GM12878 (cell line): ENCODE measurements around the gene C1QL1. TPM values are rescaled to one million over a fixed set of nuclear protein-coding genes. Genes with fewer than 3 reads are reported as not detected.

Experiments
- ATAC-seq: fragments of 200-7000 bp; cut with Tn5 transposase; 3 replicates; pipeline ENCODE4 v1.9.1; 2020; ENCODE audit warnings: mild to moderate bottlenecking, moderate library complexity
- BruUV-seq: library from RNA; stranded (reverse); fragments of 400-500 nt; replicated peaks from 2 replicates; lab custom pipeline; 2021; lab: Mats Ljungman, UMichigan
- CTCF ChIA-PET: fragments of 300-600 bp; sonication (Branson Sonifier 250); formaldehyde crosslinking; extraction: SDS; loops from one replicate; lab custom pipeline; 2021; ENCODE audit warnings: inconsistent platforms; lab: Yijun Ruan, JAX
- POLR2A ChIA-PET: fragments of 350-600 bp; formaldehyde crosslinking; extraction: SDS; loops from one replicate; lab custom pipeline; 2021; ENCODE audit warnings: inconsistent platforms; lab: Charles Lee
- RAD21 ChIA-PET: fragments of 300-600 bp; sonication (Branson Sonifier 250); formaldehyde crosslinking; loops from one replicate; lab custom pipeline; 2023; ENCODE audit warnings: antibody characterized with exemption; ENCODE audit not compliant: unreplicated experiment; lab: Charles Lee
- SMC1A ChIA-PET: fragments of 300-600 bp; sonication (Branson Sonifier 250); formaldehyde crosslinking; loops from one replicate; lab custom pipeline; 2023; ENCODE audit not compliant: unreplicated experiment, uncharacterized antibody; lab: Charles Lee
- DNase-seq: peaks from one replicate; pipeline ENCODE4 v3.0.0-alpha.2; 2011; ENCODE audit warnings: low read depth, low spot score
- FAIRE-seq: peaks from 3 replicates; lab custom pipeline; 2011; peaks lifted over from hg19 to GRCh38; lab: Jason Lieb, UNC
- H2AFZ ChIP-seq: 2 replicates; pipeline ENCODE4 v1.6.0; 2011; ENCODE audit warnings: low read depth, low read length, control low read depth; ENCODE audit not compliant: control insufficient read depth
- H3K27ac ChIP-seq: 2 replicates; pipeline ENCODE4 v1.5.1; 2011; ENCODE audit warnings: control low read depth; ENCODE audit not compliant: control insufficient read depth, insufficient read depth
- H3K27me3 ChIP-seq, 2 experiments: replicated peaks in 1 of 2; 2 replicates each; pipeline versions ENCODE4 v1.6.0 to v1.6.1; 2011; ENCODE audit warnings: low read length in 1 of 2; ENCODE audit not compliant: control insufficient read depth in 2 of 2, insufficient read depth in 2 of 2
- H3K36me3 ChIP-seq, 2 experiments: 2 replicates each; pipeline ENCODE4 v1.5.1; 2011; ENCODE audit warnings: low read length in 1 of 2; ENCODE audit not compliant: control insufficient read depth in 2 of 2, insufficient read depth in 2 of 2
- H3K4me1 ChIP-seq: 2 replicates; pipeline ENCODE4 v1.6.1; 2011; ENCODE audit warnings: mild to moderate bottlenecking, low read length, moderate library complexity, mixed read lengths; ENCODE audit not compliant: control insufficient read depth, insufficient read depth
- H3K4me2 ChIP-seq: 2 replicates; pipeline ENCODE4 v1.6.0; 2011; ENCODE audit warnings: control low read depth; ENCODE audit not compliant: control insufficient read depth, insufficient read depth
- H3K4me3 ChIP-seq: fragments of 200-600 bp; sonication (generic); 2 replicates; pipeline ENCODE4 v1.5.1; 2016
- H3K79me2 ChIP-seq: 2 replicates; pipeline ENCODE4 v1.6.0; 2011; ENCODE audit warnings: low read length; ENCODE audit not compliant: control insufficient read depth, insufficient read depth
- H3K9ac ChIP-seq: 2 replicates; pipeline ENCODE4 v1.8.0; 2011; ENCODE audit warnings: low read length, control low read depth, mixed read lengths; ENCODE audit not compliant: control insufficient read depth, insufficient read depth
- H3K9me3 ChIP-seq: replicated peaks from 3 replicates; pipeline ENCODE4 v1.5.1; 2011; ENCODE audit warnings: mild to moderate bottlenecking, low read length; ENCODE audit not compliant: control insufficient read depth, insufficient read depth
- H4K20me1 ChIP-seq: 2 replicates; pipeline ENCODE4 v1.6.0; 2011; ENCODE audit not compliant: control insufficient read depth, insufficient read depth
- CEBPZ ChIP-seq: fragments of 150-350 bp; IDR thresholded peaks from 2 replicates; pipeline ENCODE4 v1.6.1; 2016; ENCODE audit warnings: low read depth, low read length
- CUX1 ChIP-seq: IDR thresholded peaks from 2 replicates; pipeline ENCODE4 v1.6.1; 2012; ENCODE audit warnings: improper control_type of control experiment, low read depth, low read length; ENCODE audit not compliant: insufficient replicate concordance
- FOS ChIP-seq: IDR thresholded peaks from 3 replicates; pipeline ENCODE4 v1.6.1; 2011; ENCODE audit warnings: borderline replicate concordance; ENCODE audit not compliant: insufficient read length; ENCODE audit errors: extremely low read depth
- MEF2B ChIP-seq: fragments of 450-650 bp; IDR thresholded peaks from 2 replicates; pipeline ENCODE4 v1.6.1; 2018; ENCODE audit warnings: mild to moderate bottlenecking, moderate library complexity; ENCODE audit not compliant: partially characterized antibody, poor library complexity, severe bottlenecking
- MTA3 ChIP-seq: IDR thresholded peaks from 2 replicates; pipeline ENCODE4 v1.6.1; 2012; ENCODE audit warnings: low read length, inconsistent platforms, borderline replicate concordance
- POLR2AphosphoS5 ChIP-seq: IDR thresholded peaks from 2 replicates; pipeline ENCODE4 v1.6.1; 2011; ENCODE audit warnings: mild to moderate bottlenecking, low read length, inconsistent platforms
- SMAD5 ChIP-seq: IDR thresholded peaks from 2 replicates; pipeline ENCODE4 v1.6.1; 2016; ENCODE audit warnings: antibody characterized with exemption, low read depth
- WRNIP1 ChIP-seq: IDR thresholded peaks from 2 replicates; pipeline ENCODE4 v1.6.1; 2011; ENCODE audit warnings: low read depth, low read length, improper control_type of control experiment, borderline replicate concordance
- WGBS: methylation state at CpG from one replicate; pipeline ENCODE4 v1.1.6; 2016; ENCODE audit warnings: low lambda C conversion rate; ENCODE audit not compliant: insufficient replicate concordance, insufficient coverage; ENCODE audit errors: missing lambda C conversion rate; 5-methylcytosine and 5-hydroxymethylcytosine counted together
- in situ Hi-C: fragments of 300-500 bp; cut with MboI; formaldehyde crosslinking; loops from 9 replicates; pipeline ENCODE4 v1.14.3; 2018; ENCODE audit warnings: mixed read lengths
- intact Hi-C: fragments of 100-400 bp; cut with micrococcal nuclease; formaldehyde crosslinking; loops from one replicate; pipeline ENCODE4 v1.14.2; 2022; ENCODE audit not compliant: unreplicated experiment
- polyA plus RNA-seq, 11 experiments: library from polyadenylated mRNA; depleted of rRNA in 4 of 11; unstranded in 6 of 11; stranded (reverse) in 5 of 11; fragments of >200 nt; fragmentation: Nextera tagmentation in 4 of 11; fragmentation: Illumina TruSeq in 1 of 11; extraction: Ambion mirVana in 4 of 11; extraction: Trizol in 1 of 11; gene quantifications; 1 replicate in 1 of 11; 2 replicates in 10 of 11; pipeline versions ENCODE4 v1.2.1 to v1.2.3, GENCODE V29; 2011 to 2016; ENCODE audit warnings: inconsistent platforms in 2 of 11, missing spikeins in 2 of 11, low read depth in 1 of 11
- total RNA-seq, 4 experiments: library from RNA; depleted of rRNA in 3 of 4; stranded (reverse); fragments of >200 nt in 3 of 4; fragmentation: Illumina TruSeq in 1 of 4; extraction: Trizol in 1 of 4; gene quantifications; 2 replicates each; pipeline versions ENCODE4 v1.2.1 to v1.2.3, GENCODE V29; 2013 to 2021
- TF ChIP-seq, protein P1 (sequence below): fragments of 450-650 bp; formaldehyde crosslinking; IDR thresholded peaks from 2 replicates; pipeline ENCODE4 v1.5.0; 2022; ENCODE audit warnings: mild to moderate bottlenecking, missing genetic modification characterization

C1QL1 gene
- total and polyA plus RNA-seq, 10 of the 15 experiments (the other 5 are each of a cell fraction or from before 2014, with no cell fraction given): not detected

- TF ChIP-seq, protein P1, sequence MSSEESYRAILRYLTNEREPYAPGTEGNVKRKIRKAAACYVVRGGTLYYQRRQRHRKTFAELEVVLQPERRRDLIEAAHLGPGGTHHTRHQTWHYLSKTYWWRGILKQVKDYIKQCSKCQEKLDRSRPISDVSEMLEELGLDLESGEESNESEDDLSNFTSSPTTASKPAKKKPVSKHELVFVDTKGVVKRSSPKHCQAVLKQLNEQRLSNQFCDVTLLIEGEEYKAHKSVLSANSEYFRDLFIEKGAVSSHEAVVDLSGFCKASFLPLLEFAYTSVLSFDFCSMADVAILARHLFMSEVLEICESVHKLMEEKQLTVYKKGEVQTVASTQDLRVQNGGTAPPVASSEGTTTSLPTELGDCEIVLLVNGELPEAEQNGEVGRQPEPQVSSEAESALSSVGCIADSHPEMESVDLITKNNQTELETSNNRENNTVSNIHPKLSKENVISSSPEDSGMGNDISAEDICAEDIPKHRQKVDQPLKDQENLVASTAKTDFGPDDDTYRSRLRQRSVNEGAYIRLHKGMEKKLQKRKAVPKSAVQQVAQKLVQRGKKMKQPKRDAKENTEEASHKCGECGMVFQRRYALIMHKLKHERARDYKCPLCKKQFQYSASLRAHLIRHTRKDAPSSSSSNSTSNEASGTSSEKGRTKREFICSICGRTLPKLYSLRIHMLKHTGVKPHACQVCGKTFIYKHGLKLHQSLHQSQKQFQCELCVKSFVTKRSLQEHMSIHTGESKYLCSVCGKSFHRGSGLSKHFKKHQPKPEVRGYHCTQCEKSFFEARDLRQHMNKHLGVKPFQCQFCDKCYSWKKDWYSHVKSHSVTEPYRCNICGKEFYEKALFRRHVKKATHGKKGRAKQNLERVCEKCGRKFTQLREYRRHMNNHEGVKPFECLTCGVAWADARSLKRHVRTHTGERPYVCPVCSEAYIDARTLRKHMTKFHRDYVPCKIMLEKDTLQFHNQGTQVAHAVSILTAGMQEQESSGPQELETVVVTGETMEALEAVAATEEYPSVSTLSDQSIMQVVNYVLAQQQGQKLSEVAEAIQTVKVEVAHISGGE (CRISPR knock-in tag): no peak
- no peak for TF ChIP-seq FOS
- TF ChIP-seq, all 136 proteins: peak for 0
Measured at GRCh38 chr17:44940768-44941167, 27.3 kb downstream of the C1QL1 start (continued).

- peaks cover 8 to 10% of the 10 kb centered on the region in 2 experiments for H3K36me3 ChIP-seq
- RAD21 ChIA-PET: no interaction called here
- TF ChIP-seq SMAD5: no peak
- TF ChIP-seq CUX1: no peak
- TF ChIP-seq MTA3: no peak
- no peak for TF ChIP-seq MEF2B
- no peak for TF ChIP-seq POLR2AphosphoS5
- TF ChIP-seq WRNIP1: no peak
- TF ChIP-seq CEBPZ: no peak
Measured at GRCh38 chr17:44940317-44940716, 27.8 kb downstream of the C1QL1 start.

More at GRCh38 chr17:44940317-44940716, 27.8 kb downstream of the C1QL1 start:
- no peaks in the 10 kb centered on the region; the same call in 1 of the 3 replicates for H3K9me3 ChIP-seq
- H3K9ac ChIP-seq: no peak overlapping the region
- no peak overlapping the region for H3K4me2 ChIP-seq
- H3K27me3 ChIP-seq: no peaks in the 10 kb centered on the region
- 84% methylated on average over 4 of the region's 4 CpGs for WGBS
- FAIRE-seq: no peak
- in situ Hi-C loops (no loop called here), intact Hi-C loops (no loop called here)
- no peak overlapping the region for H3K4me3 ChIP-seq
- ChIA-PET SMC1A (interaction anchor here (0.6 to 1.9 kb wide), 4 partner anchors 13 to 487 kb away, joined by 3 to 9 read pairs (median 5); no protein-coding TSS in a partner anchor), POLR2A (interaction anchor here (0.5 to 1.1 kb wide), 2 partner anchors 42 to 482 kb away, joined by 3 to 4 read pairs; no protein-coding TSS in a partner anchor), CTCF (interaction anchor here (0.7 to 1.5 kb wide), 5 partner anchors 11 to 81 kb away, joined by 3 to 6 read pairs (median 3); no protein-coding TSS in a partner anchor)
- peaks cover 56% of the 10 kb centered on the region for H3K79me2 ChIP-seq
- H3K27ac ChIP-seq: no peak overlapping the region
- DNase-seq: no peak
- no peaks in the 10 kb centered on the region for H3K4me1 ChIP-seq
- no peaks in the 10 kb centered on the region for H4K20me1 ChIP-seq
- no peak for ATAC-seq
- no TSS peak for BruUV-seq
- no peak overlapping the region for H2AFZ ChIP-seq
